ENCODE data around the gene SLIT3. TPM values are rescaled to one million over a fixed set of nuclear protein-coding genes. Genes with fewer than 3 reads are reported as not detected.

Gene SLIT3
- total RNA-seq, 4 donors from 2014 or later = 10.8 to 30.8 (median 18.4) TPM

GRCh38 chr5:169181814-169182213 is 119.1 kb downstream of the SLIT3 start:
- H3K36me3 ChIP-seq = no peaks in the 10 kb centered on the region
- DNase-seq (ENCODE audit: low spot score in 2 of 2) = no peak
- H3K4me3 ChIP-seq = no peak overlapping the region
- H3K27me3 ChIP-seq = no peaks in the 10 kb centered on the region
- TF ChIP-seq POLR2AphosphoS5 (IDR thresholded peaks at IDR 0.05) (no peak), POLR2A (IDR thresholded peaks at IDR 0.05) (no peak), EP300 (IDR thresholded peaks at IDR 0.05) (no peak), CTCF (IDR thresholded peaks at IDR 0.05) (no peak)
- no peak overlapping the region for H3K27ac ChIP-seq
- H3K4me1 ChIP-seq = peaks cover 3% of the 10 kb centered on the region
- WGBS = 56% methylated on average over 7 of the region's 8 CpGs
- no peaks in the 10 kb centered on the region for H3K9me3 ChIP-seq

DNA sequence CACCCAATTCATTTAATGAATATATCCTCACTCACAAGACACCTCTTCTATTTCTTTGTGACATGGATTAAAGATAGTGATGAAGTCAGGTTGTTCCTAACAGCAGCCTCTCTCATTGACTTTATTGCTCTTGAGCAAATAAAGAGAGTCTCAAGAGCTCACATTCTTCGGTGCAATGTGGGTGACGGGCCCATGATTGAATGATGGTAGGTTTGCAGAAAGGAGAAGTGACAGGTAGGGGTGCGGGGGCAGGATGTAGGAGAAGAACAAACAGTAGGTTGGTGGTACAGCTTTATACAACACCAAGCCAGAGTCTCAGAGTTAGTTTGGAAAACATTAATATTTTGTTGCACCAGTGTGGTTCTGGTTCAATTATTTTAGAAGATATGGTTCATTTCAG is 122.2 kb downstream of the SLIT3 start:
- 72% methylated on average over 3 of the region's 3 CpGs for WGBS
- no peak overlapping the region for H3K27ac ChIP-seq

GRCh38 chr5:169178274-169178673 is 122.7 kb downstream of the SLIT3 start:
- 36% methylated on average over 5 of the region's 5 CpGs for whole genome bisulfite sequencing

More for the DNA sequence above, 122.2 kb downstream of the SLIT3 start:
- Histone ChIP-seq H3K9me3 (no peaks in the 10 kb centered on the region), H3K27me3 (no peaks in the 10 kb centered on the region), H3K4me3 (no peak overlapping the region), H3K4me1 (peaks cover 3% of the 10 kb centered on the region), H3K36me3 (no peaks in the 10 kb centered on the region)
- no peak for TF ChIP-seq CTCF (IDR thresholded peaks at IDR 0.05)
- no peak for TF ChIP-seq POLR2A (IDR thresholded peaks at IDR 0.05)
- TF ChIP-seq EP300 (IDR thresholded peaks at IDR 0.05) = no peak
- TF ChIP-seq POLR2AphosphoS5 (IDR thresholded peaks at IDR 0.05) = no peak
- no peak for DNase-seq (ENCODE audit: low spot score in 2 of 2)

GRCh38 chr5:169176709-169177694 is 123.9 kb downstream of the SLIT3 start:
- Histone ChIP-seq H3K4me1 (peaks cover 7% of the 10 kb centered on the region), H3K36me3 (no peaks in the 10 kb centered on the region), H3K27me3 (no peaks in the 10 kb centered on the region), H3K4me3 (no peak overlapping the region), H3K27ac (no peak overlapping the region), H3K9me3 (no peaks in the 10 kb centered on the region)
- TF ChIP-seq POLR2A (IDR thresholded peaks at IDR 0.05) = no peak
- no peak for TF ChIP-seq POLR2AphosphoS5 (IDR thresholded peaks at IDR 0.05)
- no peak for TF ChIP-seq EP300 (IDR thresholded peaks at IDR 0.05)
- no peak for TF ChIP-seq CTCF (IDR thresholded peaks at IDR 0.05)
- no peak for DNase-seq (ENCODE audit: low spot score in 2 of 2)
- WGBS = 63% methylated on average over 5 of the region's 5 CpGs

More at GRCh38 chr5:169178274-169178673, 122.7 kb downstream of the SLIT3 start:
- TF ChIP-seq CTCF (IDR thresholded peaks at IDR 0.05) (no peak), POLR2A (IDR thresholded peaks at IDR 0.05) (no peak), EP300 (IDR thresholded peaks at IDR 0.05) (no peak), POLR2AphosphoS5 (IDR thresholded peaks at IDR 0.05) (no peak)
- H3K27ac ChIP-seq = no peak overlapping the region
- no peaks in the 10 kb centered on the region for H3K9me3 ChIP-seq
- H3K27me3 ChIP-seq = no peaks in the 10 kb centered on the region
- H3K4me1 ChIP-seq = peaks cover 7% of the 10 kb centered on the region
- H3K36me3 ChIP-seq = no peaks in the 10 kb centered on the region
- H3K4me3 ChIP-seq = no peak overlapping the region
- no peak for DNase-seq (ENCODE audit: low spot score in 2 of 2)

DNA sequence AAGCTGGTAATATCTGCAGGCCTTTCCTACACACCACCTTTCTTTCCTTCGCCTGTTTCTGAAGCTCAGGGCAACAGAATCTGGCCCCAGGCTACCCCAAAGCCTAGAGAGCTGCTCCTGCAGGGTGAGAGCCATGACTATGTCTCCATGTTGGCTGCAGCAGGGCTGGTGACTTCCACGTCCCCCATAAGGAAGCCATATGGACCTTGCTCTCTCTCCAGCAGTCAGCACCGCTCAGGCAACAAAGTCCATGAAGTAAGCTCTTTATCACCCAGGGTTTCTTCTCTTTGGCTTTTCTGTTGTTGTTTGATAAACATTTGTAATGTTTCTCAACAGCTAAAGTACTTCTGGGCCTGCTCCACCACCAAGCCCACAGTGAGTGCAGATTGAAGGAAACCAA is 125.2 kb downstream of the SLIT3 start:
- TF ChIP-seq CTCF (IDR thresholded peaks at IDR 0.05) = no peak
- no peak for TF ChIP-seq EP300 (IDR thresholded peaks at IDR 0.05)
- no peak for TF ChIP-seq POLR2AphosphoS5 (IDR thresholded peaks at IDR 0.05)
- TF ChIP-seq POLR2A (IDR thresholded peaks at IDR 0.05) = no peak
- DNase-seq (ENCODE audit: low spot score in 2 of 2) = no peak
- no peak overlapping the region for H3K27ac ChIP-seq
- H3K36me3 ChIP-seq = no peaks in the 10 kb centered on the region
- WGBS = 93% methylated on average over 3 of the region's 3 CpGs
- peaks cover 7% of the 10 kb centered on the region for H3K4me1 ChIP-seq
- no peak overlapping the region for H3K4me3 ChIP-seq
- H3K9me3 ChIP-seq = no peaks in the 10 kb centered on the region
- no peaks in the 10 kb centered on the region for H3K27me3 ChIP-seq

Data from suprapubic skin (tissue), 4 donors.